Osteocyte (in vitro differentiated cells): ENCODE results near the gene ANAPC7. TPM values are rescaled to one million over a fixed set of nuclear protein-coding genes. Genes with fewer than 3 reads are reported as not detected.

Experiments used
- DNase-seq: peaks from one replicate; pipeline ENCODE4 v3.0.0; 2021; ENCODE audit warnings: mixed read lengths; ENCODE audit not compliant: unreplicated experiment; ENCODE audit errors: extremely low spot score
- H3K27ac Mint-ChIP-seq: one replicate; pipeline ENCODE4 v1.8.0; 2021; ENCODE audit warnings: mild to moderate bottlenecking, mixed read lengths; ENCODE audit not compliant: unreplicated experiment
- H3K27me3 Mint-ChIP-seq: one replicate; pipeline ENCODE4 v1.8.0; 2021; ENCODE audit warnings: mixed read lengths; ENCODE audit not compliant: unreplicated experiment
- H3K36me3 Mint-ChIP-seq: one replicate; pipeline ENCODE4 v1.8.0; 2021; ENCODE audit warnings: mixed read lengths; ENCODE audit not compliant: unreplicated experiment
- H3K4me1 Mint-ChIP-seq: one replicate; pipeline ENCODE4 v1.8.0; 2021; ENCODE audit warnings: mixed read lengths; ENCODE audit not compliant: unreplicated experiment
- H3K4me3 Mint-ChIP-seq: one replicate; pipeline ENCODE4 v1.8.0; 2021; ENCODE audit warnings: mild to moderate bottlenecking, moderate library complexity, mixed read lengths; ENCODE audit not compliant: unreplicated experiment
- H3K9me3 Mint-ChIP-seq: one replicate; pipeline ENCODE4 v1.8.0; 2021; ENCODE audit warnings: mixed read lengths; ENCODE audit not compliant: unreplicated experiment
- CTCF ChIP-seq: fragments of 200-600 bp; sonication (generic); IDR thresholded peaks from 2 replicates; pipeline ENCODE4 v1.5.0; 2021; ENCODE audit warnings: antibody characterized with exemption, mild to moderate bottlenecking, moderate library complexity
- total RNA-seq: library from RNA; stranded (reverse); gene quantifications from 2 replicates; pipeline ENCODE4 v1.2.1, GENCODE V29; 2021

Gene ANAPC7
- total RNA-seq, 1 donor from 2014 or later = 48.8 TPM

- no peak for DNase-seq
- Mint-ChIP-seq H3K27me3 (no peaks in the 10 kb centered on the region), H3K27ac (no peak overlapping the region), H3K4me1 (no peaks in the 10 kb centered on the region), H3K36me3 (peaks cover 35% of the 10 kb centered on the region), H3K9me3 (no peaks in the 10 kb centered on the region), H3K4me3 (no peak overlapping the region)
- TF ChIP-seq CTCF = no peak
Measured at GRCh38 chr12:110373025-110373424, 30.5 kb downstream of the ANAPC7 start.

- DNase-seq = no peak
- no peak overlapping the region for H3K4me3 Mint-ChIP-seq
- H3K36me3 Mint-ChIP-seq = peaks cover 29% of the 10 kb centered on the region
- H3K4me1 Mint-ChIP-seq = peaks cover 3% of the 10 kb centered on the region
- H3K27ac Mint-ChIP-seq = no peak overlapping the region
- no peaks in the 10 kb centered on the region for H3K9me3 Mint-ChIP-seq
- TF ChIP-seq CTCF = no peak
- H3K27me3 Mint-ChIP-seq = no peaks in the 10 kb centered on the region
Measured at GRCh38 chr12:110372056-110372425, 31.5 kb downstream of the ANAPC7 start.

- Mint-ChIP-seq H3K4me1 (peaks cover 4% of the 10 kb centered on the region), H3K27me3 (no peaks in the 10 kb centered on the region), H3K36me3 (peaks cover 27% of the 10 kb centered on the region), H3K9me3 (no peaks in the 10 kb centered on the region), H3K4me3 (no peak overlapping the region), H3K27ac (no peak overlapping the region)
- TF ChIP-seq CTCF = no peak
- DNase-seq = no peak
Measured at GRCh38 chr12:110371408-110372055, 32.0 kb downstream of the ANAPC7 start.

GRCh38 chr12:110370732-110371231, 32.7 kb downstream of the ANAPC7 start:
- Mint-ChIP-seq H3K9me3 (no peaks in the 10 kb centered on the region), H3K4me3 (no peak overlapping the region), H3K27ac (no peak overlapping the region), H3K36me3 (peaks cover 24% of the 10 kb centered on the region), H3K27me3 (no peaks in the 10 kb centered on the region), H3K4me1 (peaks cover 4% of the 10 kb centered on the region)
- DNase-seq = no peak
- TF ChIP-seq CTCF = no peak

- Mint-ChIP-seq H3K27me3 (no peaks in the 10 kb centered on the region), H3K4me3 (no peak overlapping the region), H3K4me1 (peaks cover 4% of the 10 kb centered on the region), H3K9me3 (no peaks in the 10 kb centered on the region), H3K36me3 (peaks cover 17% of the 10 kb centered on the region), H3K27ac (no peak overlapping the region)
- no peak for TF ChIP-seq CTCF
- DNase-seq = no peak
Measured at GRCh38 chr12:110369992-110370391, 33.5 kb downstream of the ANAPC7 start.
